Measurements from ENCODE around the gene NIT1.

Gene NIT1

GRCh38 chr1:161117759-161118581 lies at the start of gene NIT1, which contains the start of gene PFDN2:
NIT1 (plus strand) TSS chr1:161118105; CDS start chr1:161118177, 72 bp downstream.
PFDN2 (minus strand) TSS chr1:161118037; CDS start chr1:161118026, 11 bp downstream.
- H3K79me2 ChIP-seq (ENCODE audit: insufficient read depth, low read length) = peaks cover 67% of the 10 kb centered on the region
- no peaks in the 10 kb centered on the region for H3K9me3 ChIP-seq (ENCODE audit: insufficient read depth, low read depth, low read length)
- H4K20me1 ChIP-seq (ENCODE audit: insufficient read depth, low read length, poor library complexity, severe bottlenecking) = peaks cover 26% of the 10 kb centered on the region
- H3K36me3 ChIP-seq (ENCODE audit: insufficient read depth, low read length) = peaks cover 30% of the 10 kb centered on the region
- peak within 1 kb of the TSS; percentile 85 for H3K4me2 ChIP-seq (ENCODE audit: low read depth, low read length, poor library complexity, severe bottlenecking)
- no peaks in the 10 kb centered on the region for H3F3A ChIP-seq (ENCODE audit: low read depth)
- peak within 1 kb of the TSS; percentile 90 for H3K9ac ChIP-seq (ENCODE audit: low read depth, low read length, poor library complexity, severe bottlenecking)
- peak within 1 kb of the TSS; percentile 96 for H3K4me3 ChIP-seq (ENCODE audit: low read length, poor library complexity, severe bottlenecking)
- TF ChIP-seq EZH2phosphoT487 (IDR thresholded peaks at IDR 0.05; ENCODE audit: borderline replicate concordance) (no peak), CTCF (conservative IDR thresholded peaks at IDR 0.05; ENCODE audit: low read length) (no peak)
- peak within 1 kb of the TSS; percentile 97 for H2AFZ ChIP-seq (ENCODE audit: low read length)
- peaks cover 55% of the 10 kb centered on the region for H3K4me1 ChIP-seq (ENCODE audit: insufficient read depth, low read length, poor library complexity, severe bottlenecking)
- no peaks in the 10 kb centered on the region for H3K27me3 ChIP-seq (ENCODE audit: insufficient read depth, low read length, poor library complexity, severe bottlenecking)
- no peaks in the 10 kb centered on the region for H3K9me2 ChIP-seq (replicated peaks; ENCODE audit: low read depth, low read length)

- peaks cover 64% of the 10 kb centered on the region for H3K4me1 ChIP-seq (ENCODE audit: insufficient read depth, low read length, poor library complexity, severe bottlenecking)
- peaks cover 39% of the 10 kb centered on the region for H4K20me1 ChIP-seq (ENCODE audit: insufficient read depth, low read length, poor library complexity, severe bottlenecking)
- peak overlapping the region; percentile 98 for H3K4me3 ChIP-seq (ENCODE audit: low read length, poor library complexity, severe bottlenecking)
- H3K9me3 ChIP-seq (ENCODE audit: insufficient read depth, low read depth, low read length) = no peaks in the 10 kb centered on the region
- H3K27me3 ChIP-seq (ENCODE audit: insufficient read depth, low read length, poor library complexity, severe bottlenecking) = no peaks in the 10 kb centered on the region
- no peak for TF ChIP-seq EZH2phosphoT487 (IDR thresholded peaks at IDR 0.05; ENCODE audit: borderline replicate concordance)
- TF ChIP-seq CTCF (conservative IDR thresholded peaks at IDR 0.05; ENCODE audit: low read length) = no peak
- peaks cover 58% of the 10 kb centered on the region for H3K79me2 ChIP-seq (ENCODE audit: insufficient read depth, low read length)
- H3K9ac ChIP-seq (ENCODE audit: low read depth, low read length, poor library complexity, severe bottlenecking) = peak overlapping the region; percentile 99
- peak overlapping the region; percentile 99 for H3K4me2 ChIP-seq (ENCODE audit: low read depth, low read length, poor library complexity, severe bottlenecking)
- H3K36me3 ChIP-seq (ENCODE audit: insufficient read depth, low read length) = no peaks in the 10 kb centered on the region
- H3F3A ChIP-seq (ENCODE audit: low read depth) = 0 out of 2 replicates have a peak, but pooled peaks cover 3% of the 10 kb centered on the region
- H2AFZ ChIP-seq (ENCODE audit: low read length) = no peak overlapping the region
- no peaks in the 10 kb centered on the region for H3K9me2 ChIP-seq (replicated peaks; ENCODE audit: low read depth, low read length)
Measured at GRCh38 chr1:161068306-161069234, 49.3 kb upstream of the NIT1 start.

- no peak overlapping the region for H2AFZ ChIP-seq (ENCODE audit: low read length)
- peaks cover 33% of the 10 kb centered on the region for H4K20me1 ChIP-seq (ENCODE audit: insufficient read depth, low read length, poor library complexity, severe bottlenecking)
- peaks cover 51% of the 10 kb centered on the region for H3K79me2 ChIP-seq (ENCODE audit: insufficient read depth, low read length)
- peak overlapping the region; percentile 98 for H3K4me3 ChIP-seq (ENCODE audit: low read length, poor library complexity, severe bottlenecking)
- no peaks in the 10 kb centered on the region for H3K9me3 ChIP-seq (ENCODE audit: insufficient read depth, low read depth, low read length)
- no peaks in the 10 kb centered on the region for H3K9me2 ChIP-seq (replicated peaks; ENCODE audit: low read depth, low read length)
- H3K27me3 ChIP-seq (ENCODE audit: insufficient read depth, low read length, poor library complexity, severe bottlenecking) = no peaks in the 10 kb centered on the region
- peak overlapping the region; percentile 99 for H3K4me2 ChIP-seq (ENCODE audit: low read depth, low read length, poor library complexity, severe bottlenecking)
- no peaks in the 10 kb centered on the region for H3K36me3 ChIP-seq (ENCODE audit: insufficient read depth, low read length)
- no peak for TF ChIP-seq CTCF (conservative IDR thresholded peaks at IDR 0.05; ENCODE audit: low read length)
- TF ChIP-seq EZH2phosphoT487 (IDR thresholded peaks at IDR 0.05; ENCODE audit: borderline replicate concordance) = no peak
- H3K4me1 ChIP-seq (ENCODE audit: insufficient read depth, low read length, poor library complexity, severe bottlenecking) = peaks cover 64% of the 10 kb centered on the region
- H3K9ac ChIP-seq (ENCODE audit: low read depth, low read length, poor library complexity, severe bottlenecking) = peak overlapping the region; percentile 99
- 0 out of 2 replicates have a peak, but pooled peaks cover 3% of the 10 kb centered on the region for H3F3A ChIP-seq (ENCODE audit: low read depth)
Measured at GRCh38 chr1:161069241-161069640, 48.7 kb upstream of the NIT1 start.
